GM12878 (cell line): ENCODE results near the gene MYH9. TPM values are rescaled to one million over a fixed set of nuclear protein-coding genes. Genes with fewer than 3 reads are reported as not detected.

Experiments used
- ATAC-seq: fragments of 200-7000 bp; cut with Tn5 transposase; 3 replicates; pipeline ENCODE4 v1.9.1; 2020; ENCODE audit warnings: mild to moderate bottlenecking, moderate library complexity
- BruUV-seq: library from RNA; stranded (reverse); fragments of 400-500 nt; replicated peaks from 2 replicates; lab custom pipeline; 2021; lab: Mats Ljungman, UMichigan
- CTCF ChIA-PET: fragments of 300-600 bp; sonication (Branson Sonifier 250); formaldehyde crosslinking; extraction: SDS; loops from one replicate; lab custom pipeline; 2021; ENCODE audit warnings: inconsistent platforms; lab: Yijun Ruan, JAX
- POLR2A ChIA-PET: fragments of 350-600 bp; formaldehyde crosslinking; extraction: SDS; loops from one replicate; lab custom pipeline; 2021; ENCODE audit warnings: inconsistent platforms; lab: Charles Lee
- RAD21 ChIA-PET: fragments of 300-600 bp; sonication (Branson Sonifier 250); formaldehyde crosslinking; loops from one replicate; lab custom pipeline; 2023; ENCODE audit warnings: antibody characterized with exemption; ENCODE audit not compliant: unreplicated experiment; lab: Charles Lee
- SMC1A ChIA-PET: fragments of 300-600 bp; sonication (Branson Sonifier 250); formaldehyde crosslinking; loops from one replicate; lab custom pipeline; 2023; ENCODE audit not compliant: unreplicated experiment, uncharacterized antibody; lab: Charles Lee
- DNase-seq: peaks from one replicate; pipeline ENCODE4 v3.0.0-alpha.2; 2011; ENCODE audit warnings: low read depth, low spot score
- FAIRE-seq: peaks from 3 replicates; lab custom pipeline; 2011; peaks lifted over from hg19 to GRCh38; lab: Jason Lieb, UNC
- H2AFZ ChIP-seq: 2 replicates; pipeline ENCODE4 v1.6.0; 2011; ENCODE audit warnings: low read depth, low read length, control low read depth; ENCODE audit not compliant: control insufficient read depth
- H3K27ac ChIP-seq: 2 replicates; pipeline ENCODE4 v1.5.1; 2011; ENCODE audit warnings: control low read depth; ENCODE audit not compliant: control insufficient read depth, insufficient read depth
- H3K27me3 ChIP-seq, 2 experiments: replicated peaks in 1 of 2; 2 replicates each; pipeline versions ENCODE4 v1.6.0 to v1.6.1; 2011; ENCODE audit warnings: low read length in 1 of 2; ENCODE audit not compliant: control insufficient read depth in 2 of 2, insufficient read depth in 2 of 2
- H3K36me3 ChIP-seq, 2 experiments: 2 replicates each; pipeline ENCODE4 v1.5.1; 2011; ENCODE audit warnings: low read length in 1 of 2; ENCODE audit not compliant: control insufficient read depth in 2 of 2, insufficient read depth in 2 of 2
- H3K4me1 ChIP-seq: 2 replicates; pipeline ENCODE4 v1.6.1; 2011; ENCODE audit warnings: mild to moderate bottlenecking, low read length, moderate library complexity, mixed read lengths; ENCODE audit not compliant: control insufficient read depth, insufficient read depth
- H3K4me2 ChIP-seq: 2 replicates; pipeline ENCODE4 v1.6.0; 2011; ENCODE audit warnings: control low read depth; ENCODE audit not compliant: control insufficient read depth, insufficient read depth
- H3K4me3 ChIP-seq: fragments of 200-600 bp; sonication (generic); 2 replicates; pipeline ENCODE4 v1.5.1; 2016
- H3K79me2 ChIP-seq: 2 replicates; pipeline ENCODE4 v1.6.0; 2011; ENCODE audit warnings: low read length; ENCODE audit not compliant: control insufficient read depth, insufficient read depth
- H3K9ac ChIP-seq: 2 replicates; pipeline ENCODE4 v1.8.0; 2011; ENCODE audit warnings: low read length, control low read depth, mixed read lengths; ENCODE audit not compliant: control insufficient read depth, insufficient read depth
- H3K9me3 ChIP-seq: replicated peaks from 3 replicates; pipeline ENCODE4 v1.5.1; 2011; ENCODE audit warnings: mild to moderate bottlenecking, low read length; ENCODE audit not compliant: control insufficient read depth, insufficient read depth
- H4K20me1 ChIP-seq: 2 replicates; pipeline ENCODE4 v1.6.0; 2011; ENCODE audit not compliant: control insufficient read depth, insufficient read depth
- ASH2L ChIP-seq: fragments of 300-600, 200-600 bp; sonication (generic); IDR thresholded peaks from 2 replicates; pipeline ENCODE4 v1.6.1; 2017; ENCODE audit warnings: low read depth, mild to moderate bottlenecking, borderline replicate concordance
- ATF2 ChIP-seq: IDR thresholded peaks from 2 replicates; pipeline ENCODE4 v1.6.1; 2012; ENCODE audit warnings: low read length, inconsistent platforms
- CTCF ChIP-seq, 3 experiments: IDR thresholded peaks in 2 of 3; conservative IDR thresholded peaks in 1 of 3; 2 replicates each; pipeline ENCODE4 v1.5.1; 2011; ENCODE audit warnings: low read depth in 3 of 3, low read length in 3 of 3, mild to moderate bottlenecking in 3 of 3, control low read depth in 2 of 3, moderate library complexity in 2 of 3, inconsistent platforms in 1 of 3, mixed read lengths in 1 of 3; ENCODE audit not compliant: control insufficient read depth in 2 of 3, insufficient read depth in 1 of 3; ENCODE audit errors: extremely low read depth in 1 of 3
- FOXM1 ChIP-seq: IDR thresholded peaks from 2 replicates; pipeline ENCODE4 v1.6.1; 2012; ENCODE audit warnings: low read depth, mild to moderate bottlenecking, inconsistent platforms, low read length, moderate library complexity
- IKZF1 ChIP-seq: fragments of 450-650 bp; conservative IDR thresholded peaks from 2 replicates; pipeline ENCODE4 v1.6.1; 2017; ENCODE audit warnings: antibody characterized with exemption, mild to moderate bottlenecking
- IRF4 ChIP-seq: IDR thresholded peaks from 2 replicates; pipeline ENCODE4 v1.6.1; 2011; ENCODE audit warnings: low read depth, low read length
- KAT2A ChIP-seq: conservative IDR thresholded peaks from 2 replicates; pipeline ENCODE4 v1.6.1; 2011; ENCODE audit warnings: low read depth, low read length; ENCODE audit not compliant: control insufficient read depth
- MLLT1 ChIP-seq: fragments of 450-650 bp; IDR thresholded peaks from 2 replicates; pipeline ENCODE4 v1.6.1; 2016; ENCODE audit warnings: mild to moderate bottlenecking
- NFYA ChIP-seq: IDR thresholded peaks from 2 replicates; pipeline ENCODE4 v1.6.1; 2011; ENCODE audit warnings: low read depth, mild to moderate bottlenecking, low read length, improper control_type of control experiment, borderline replicate concordance
- NKRF ChIP-seq: fragments of 450-650 bp; conservative IDR thresholded peaks from 2 replicates; pipeline ENCODE4 v1.6.1; 2017; ENCODE audit warnings: mild to moderate bottlenecking, moderate library complexity
- POLR2A ChIP-seq: IDR thresholded peaks from 2 replicates; pipeline ENCODE4 v1.6.1; 2011; ENCODE audit warnings: low read depth, mild to moderate bottlenecking, low read length
- RB1 ChIP-seq: fragments of 450-650 bp; formaldehyde crosslinking; IDR thresholded peaks from 2 replicates; pipeline ENCODE4 v1.6.1; 2017; ENCODE audit warnings: mild to moderate bottlenecking, borderline replicate concordance
- RBBP5 ChIP-seq: fragments of 200-600 bp; sonication (generic); conservative IDR thresholded peaks from 2 replicates; pipeline ENCODE4 v1.6.1; 2016
- TCF12 ChIP-seq: IDR thresholded peaks from 2 replicates; pipeline ENCODE4 v1.6.1; 2011; ENCODE audit warnings: low read depth, mild to moderate bottlenecking, low read length
- USF2 ChIP-seq: IDR thresholded peaks from 2 replicates; pipeline ENCODE4 v1.6.1; 2011; ENCODE audit warnings: low read depth, low read length, improper control_type of control experiment, borderline replicate concordance
- WGBS: methylation state at CpG from one replicate; pipeline ENCODE4 v1.1.6; 2016; ENCODE audit warnings: low lambda C conversion rate; ENCODE audit not compliant: insufficient replicate concordance, insufficient coverage; ENCODE audit errors: missing lambda C conversion rate; 5-methylcytosine and 5-hydroxymethylcytosine counted together
- in situ Hi-C: fragments of 300-500 bp; cut with MboI; formaldehyde crosslinking; loops from 9 replicates; pipeline ENCODE4 v1.14.3; 2018; ENCODE audit warnings: mixed read lengths
- intact Hi-C: fragments of 100-400 bp; cut with micrococcal nuclease; formaldehyde crosslinking; loops from one replicate; pipeline ENCODE4 v1.14.2; 2022; ENCODE audit not compliant: unreplicated experiment
- polyA plus RNA-seq, 11 experiments: library from polyadenylated mRNA; depleted of rRNA in 4 of 11; unstranded in 6 of 11; stranded (reverse) in 5 of 11; fragments of >200 nt; fragmentation: Nextera tagmentation in 4 of 11; fragmentation: Illumina TruSeq in 1 of 11; extraction: Ambion mirVana in 4 of 11; extraction: Trizol in 1 of 11; gene quantifications; 1 replicate in 1 of 11; 2 replicates in 10 of 11; pipeline versions ENCODE4 v1.2.1 to v1.2.3, GENCODE V29; 2011 to 2016; ENCODE audit warnings: inconsistent platforms in 2 of 11, missing spikeins in 2 of 11, low read depth in 1 of 11
- total RNA-seq, 4 experiments: library from RNA; depleted of rRNA in 3 of 4; stranded (reverse); fragments of >200 nt in 3 of 4; fragmentation: Illumina TruSeq in 1 of 4; extraction: Trizol in 1 of 4; gene quantifications; 2 replicates each; pipeline versions ENCODE4 v1.2.1 to v1.2.3, GENCODE V29; 2013 to 2021

MYH9 gene
- total and polyA plus RNA-seq, 10 of the 15 experiments (the other 5 are each of a cell fraction or from before 2014, with no cell fraction given), result 5.1 to 525 (median 145) TPM

- 0 out of 2 replicates have a peak overlapping the region, but pooled peaks have one; percentile 20 for H3K4me2 ChIP-seq
- no TSS peak for BruUV-seq
- H3K36me3 ChIP-seq, result peaks cover 20% of the 10 kb centered on the region in 2 experiments; a peak in 3 of 4 replicates
- DNase-seq (no peak), FAIRE-seq (no peak), ATAC-seq (no peak)
- peaks cover 91% of the 10 kb centered on the region for H3K4me1 ChIP-seq
- in situ Hi-C loops (no loop called here), intact Hi-C loops (no loop called here)
- H3K79me2 ChIP-seq, result peaks cover 94% of the 10 kb centered on the region
- ChIA-PET POLR2A (interaction anchor here (0.6 to 3.4 kb wide), 3 partner anchors 10 to 120 kb away, joined by 3 to 18 read pairs (median 4); no protein-coding TSS in a partner anchor), CTCF (interaction anchor here (1.1 kb wide), 1 partner anchor 112 kb away, joined by 3 read pairs; no protein-coding TSS in a partner anchor), RAD21 (interaction anchor here (1.2 to 2.2 kb wide), 5 partner anchors 18 to 31 kb away, joined by 3 to 10 read pairs (median 4); no protein-coding TSS in a partner anchor), SMC1A (interaction anchor here (0.9 to 3.4 kb wide), 7 partner anchors 10 to 111 kb away, joined by 3 to 24 read pairs (median 9); no protein-coding TSS in a partner anchor)
- H3K27me3 ChIP-seq, result no peaks in the 10 kb centered on the region
- WGBS, result 69% methylated on average over 3 of the region's 3 CpGs
- no peak overlapping the region for H3K4me3 ChIP-seq
- H3K27ac ChIP-seq, result peak overlapping the region; percentile 9; the same call in 1 of the 2 replicates
- H2AFZ ChIP-seq, result no peak overlapping the region
- H3K9me3 ChIP-seq, result no peaks in the 10 kb centered on the region
- no peak overlapping the region for H3K9ac ChIP-seq
- peaks cover 20% of the 10 kb centered on the region for H4K20me1 ChIP-seq
- no peak for TF ChIP-seq ATF2
- TF ChIP-seq MLLT1, result no peak
- TF ChIP-seq USF2, result no peak
- no peak for TF ChIP-seq KAT2A
- no peak for TF ChIP-seq RB1
- no peak for TF ChIP-seq CTCF (IDR thresholded peaks at IDR 0.05 in 2 of 3, conservative IDR thresholded peaks at IDR 0.05 in 1 of 3; ENCODE audit: control insufficient read depth in 2 of 3, extremely low read depth in 1 of 3, insufficient read depth in 1 of 3, low read depth in 3 of 3, low read length in 3 of 3)
- TF ChIP-seq FOXM1, result no peak
- TF ChIP-seq TCF12, result no peak
- no peak for TF ChIP-seq NFYA
- TF ChIP-seq NKRF, result no peak
- no peak for TF ChIP-seq POLR2A
- no peak for TF ChIP-seq IRF4
- TF ChIP-seq RBBP5, result no peak
- no peak for TF ChIP-seq IKZF1
- no peak for TF ChIP-seq ASH2L
Measured at GRCh38 chr22:36360011-36360410, 27.8 kb downstream of the MYH9 start.
